Pons (tissue), 1 donor: ENCODE measurements around the gene PRRG4.
A peak's percentile ranks its signal among the peaks of the same experiment; 100 is the strongest.
"Not testable (repeated sequence)": the region's sequence is repeated elsewhere in the genome, so short reads cannot be mapped to it uniquely, and the experiment has no call there.

Source experiments
- DNase-seq: peaks from one replicate; pipeline ENCODE4 v3.0.0-alpha.2; 2016; ENCODE audit warnings: low spot score

Gene PRRG4

DNA sequence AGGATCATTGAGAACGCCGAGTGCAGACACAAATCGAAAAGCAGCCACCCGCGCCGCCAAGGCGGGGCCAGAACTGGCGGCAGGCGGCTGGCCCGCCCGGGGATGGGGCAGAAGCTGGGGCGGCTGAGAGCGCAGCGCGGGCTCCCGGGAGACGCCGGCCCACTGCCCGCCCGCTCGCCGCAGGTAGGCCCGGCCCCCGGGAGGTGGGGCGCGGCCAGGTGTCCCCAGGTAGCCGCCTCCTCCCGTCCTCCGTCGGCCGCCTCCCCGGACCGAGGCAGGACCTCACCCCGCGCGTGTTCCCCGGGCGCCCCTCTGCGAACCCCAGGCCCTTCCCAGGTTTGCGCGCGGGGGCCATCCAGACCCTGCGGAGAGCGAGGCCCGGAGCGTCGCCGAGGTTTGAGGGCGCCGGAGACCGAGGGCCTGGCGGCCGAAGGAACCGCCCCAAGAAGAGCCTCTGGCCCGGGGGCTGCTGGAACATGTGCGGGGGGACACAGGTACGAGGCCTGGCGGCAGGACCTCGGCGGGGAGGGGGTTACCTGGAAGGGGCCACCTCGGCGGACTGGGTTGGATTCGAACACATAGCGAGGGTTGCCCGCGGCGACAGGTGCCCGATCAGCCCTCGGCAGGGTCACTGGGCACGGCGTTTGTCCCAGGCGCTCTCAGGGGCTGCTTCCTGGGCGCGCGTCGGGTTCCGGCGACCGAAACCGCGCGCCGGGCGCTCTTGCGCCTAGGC, at the start of gene PRRG4:
PRRG4 (plus strand) TSS at position 248 of the 733 bp plus-strand sequence. CDS start 603 bp downstream, outside the sequence.
- DNase-seq, result no peak

DNA sequence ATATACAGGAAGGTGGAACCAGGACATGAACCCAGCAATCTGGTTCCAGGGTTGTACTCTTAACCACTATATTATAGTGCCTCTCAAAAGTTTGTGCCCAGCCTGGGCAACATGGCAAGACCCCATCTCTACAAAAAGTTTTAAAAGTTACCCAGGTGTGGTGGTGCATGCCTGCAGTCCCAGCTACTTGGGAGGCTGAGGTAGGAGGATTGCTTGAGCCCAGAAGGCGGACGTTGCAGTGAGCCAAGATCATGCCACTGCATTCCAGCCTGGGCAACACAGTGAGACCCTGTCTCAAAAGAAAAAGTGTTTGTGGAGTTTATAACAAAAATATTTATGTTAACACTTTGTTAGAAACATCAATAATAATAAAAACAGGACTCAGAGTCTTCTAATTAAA, 48.9 kb upstream of the PRRG4 start:
- DNase-seq, result not testable (repeated sequence)

DNA sequence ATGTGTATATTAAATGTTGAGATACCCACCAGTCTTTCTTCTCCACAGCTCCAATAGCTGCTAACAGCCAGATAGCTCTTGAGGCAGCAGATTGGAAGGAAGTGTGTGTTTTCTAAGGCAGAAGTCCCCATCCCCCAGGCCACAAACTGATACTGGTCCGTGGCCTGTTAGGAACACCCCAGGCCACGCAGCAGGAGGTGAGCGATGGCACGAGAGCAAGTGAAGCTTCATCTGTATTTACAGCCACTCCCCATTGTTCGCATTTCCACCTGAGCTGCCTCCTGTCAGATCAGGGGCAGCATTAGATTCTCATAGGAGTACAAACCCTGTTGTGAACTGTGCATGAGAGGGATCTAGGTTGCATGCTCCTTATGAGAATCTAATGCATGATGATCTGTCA, 48.0 kb upstream of the PRRG4 start:
- DNase-seq, result no peak

DNA sequence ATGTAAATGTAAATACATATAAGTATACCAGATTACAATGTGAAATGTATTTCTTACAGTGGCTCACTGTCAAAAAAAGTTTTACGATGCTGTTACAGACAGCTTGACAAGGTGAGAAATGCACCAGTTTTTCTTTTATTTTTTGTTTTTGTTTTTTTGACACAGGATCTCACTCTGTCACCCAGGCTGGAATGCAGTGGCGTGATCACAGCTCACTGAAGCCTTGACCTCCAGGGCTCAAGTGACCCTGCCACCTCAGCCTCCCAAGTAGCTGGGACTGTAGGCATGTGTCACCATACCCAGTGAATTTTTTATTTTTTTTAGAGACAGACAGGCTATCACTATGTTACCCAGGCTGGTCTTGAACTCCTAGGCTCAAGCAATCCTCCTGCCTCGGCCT, 44.5 kb upstream of the PRRG4 start:
- no peak for DNase-seq

DNA sequence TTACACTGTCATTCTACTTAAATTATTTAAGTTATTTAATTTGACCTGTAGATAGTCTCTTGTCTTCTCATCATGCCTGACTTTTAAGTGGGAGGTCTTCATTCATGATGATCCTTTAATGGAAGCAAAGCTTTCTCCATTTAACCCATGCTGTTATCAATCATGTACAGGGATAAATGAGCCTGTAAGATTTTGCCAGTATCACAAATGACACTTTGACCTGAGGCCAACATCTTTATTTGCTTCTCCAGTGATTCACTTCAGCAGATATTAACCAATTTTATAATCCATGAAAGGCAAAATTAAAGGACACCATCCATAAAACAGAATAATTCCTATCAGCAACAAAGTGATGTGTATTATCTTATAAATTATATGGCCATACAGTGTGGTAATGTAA, 42.9 kb upstream of the PRRG4 start:
- no peak for DNase-seq

DNA sequence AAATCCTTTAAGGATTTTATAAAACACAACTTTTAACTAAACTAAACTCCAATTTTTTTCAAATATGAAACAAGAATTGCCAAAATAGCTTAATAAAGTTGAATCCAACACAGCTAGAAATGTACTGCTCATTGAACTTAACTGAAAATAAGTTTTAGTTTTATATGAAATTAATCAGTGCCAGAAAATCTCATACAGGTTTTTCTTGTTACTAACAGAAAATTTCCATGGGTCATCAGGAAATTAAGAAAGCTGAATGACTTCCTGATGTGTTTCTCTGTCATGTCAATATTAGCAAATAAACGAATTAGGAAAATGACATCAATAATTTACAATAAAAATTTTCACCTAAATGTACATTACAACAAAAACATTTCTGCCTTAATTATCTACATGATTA, 38.8 kb upstream of the PRRG4 start:
- DNase-seq, result no peak

DNA sequence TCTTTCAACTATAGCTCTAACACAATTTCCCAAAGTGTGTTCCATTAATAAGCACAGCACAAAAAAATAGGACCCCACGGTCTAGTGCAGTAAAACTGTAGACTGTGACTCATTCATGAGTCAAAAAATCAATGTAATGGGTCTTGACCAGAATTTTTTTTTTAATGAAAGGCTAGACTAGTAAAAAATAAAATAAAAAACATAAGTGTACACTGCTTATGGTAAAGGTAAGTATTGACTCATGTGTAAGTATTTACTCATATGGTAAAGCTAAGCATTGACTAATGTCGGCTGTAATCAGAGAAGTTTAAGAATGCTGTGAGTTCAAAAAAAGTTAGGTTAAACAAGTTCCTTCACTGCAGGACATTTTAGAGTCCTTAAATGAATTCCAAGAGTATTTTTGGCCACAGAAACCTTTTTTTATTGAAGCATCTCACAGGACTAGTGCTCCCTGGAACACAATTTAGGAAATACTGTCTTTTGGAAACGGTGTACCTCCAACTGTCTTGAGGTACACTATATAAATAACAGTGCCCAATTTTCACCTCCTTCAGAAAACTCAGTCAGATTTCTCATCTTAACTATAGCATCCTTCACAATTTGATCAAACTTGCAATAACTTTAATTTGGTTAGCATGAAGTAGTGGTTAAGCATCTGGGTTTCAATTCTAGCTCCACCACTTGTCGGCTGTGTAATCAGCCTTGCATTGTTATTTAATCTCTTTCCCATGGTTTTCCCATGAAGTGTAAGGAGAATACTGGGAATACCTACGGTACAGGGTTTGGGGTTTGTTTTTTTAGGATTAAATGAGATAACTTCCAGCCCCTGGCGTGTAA, 37.4 kb upstream of the PRRG4 start:
- DNase-seq, result no peak

DNA sequence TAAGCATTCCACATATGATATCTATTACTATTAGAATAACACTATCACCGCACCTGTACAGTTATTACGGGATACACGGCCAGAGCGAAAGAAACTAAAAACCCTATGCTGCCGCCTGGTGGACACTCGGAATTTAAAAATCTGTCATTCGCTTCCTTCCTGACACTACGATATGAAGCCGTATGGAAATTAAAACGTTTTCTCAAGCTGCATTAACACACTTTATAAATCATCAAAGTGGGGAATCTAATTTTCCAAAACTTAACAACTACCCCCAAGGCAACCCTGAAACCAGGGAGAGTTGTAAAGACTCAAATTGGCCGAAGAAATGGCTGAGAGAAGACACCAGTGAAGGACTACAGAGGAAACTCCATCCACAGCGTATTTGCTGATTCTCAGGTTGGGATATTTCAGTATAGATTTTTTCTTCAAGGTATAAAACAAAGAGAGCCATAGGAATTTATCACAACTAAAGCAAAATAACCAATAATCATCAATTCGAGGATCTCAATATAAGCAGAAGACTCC, 36.7 kb upstream of the PRRG4 start:
- peak; percentile 39 for DNase-seq

DNA sequence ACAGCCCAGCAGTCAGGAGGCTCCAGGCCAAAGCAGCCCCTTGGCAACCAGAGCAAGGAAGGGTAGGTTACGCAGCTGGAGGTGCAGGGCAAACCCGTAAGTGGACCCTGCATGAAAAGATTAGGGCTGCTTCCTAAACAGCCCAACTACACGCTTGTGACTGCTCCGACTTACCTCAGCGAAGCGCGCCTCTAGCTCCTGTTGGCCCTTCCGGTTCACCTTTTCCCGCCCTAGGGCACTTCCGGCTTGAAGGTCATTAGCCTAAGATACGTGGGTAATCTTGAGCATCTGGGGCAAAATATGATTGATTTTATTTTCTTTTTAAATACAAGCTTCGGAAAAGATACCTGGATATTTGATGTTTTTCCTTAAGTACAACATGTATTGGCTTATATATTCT, 35.3 kb upstream of the PRRG4 start, which contains the start of gene CCDC73:
CCDC73 (minus strand) TSS at position 224 of the 400 bp plus-strand sequence. CDS start 34,419 bp downstream, outside the sequence.
- no peak for DNase-seq

DNA sequence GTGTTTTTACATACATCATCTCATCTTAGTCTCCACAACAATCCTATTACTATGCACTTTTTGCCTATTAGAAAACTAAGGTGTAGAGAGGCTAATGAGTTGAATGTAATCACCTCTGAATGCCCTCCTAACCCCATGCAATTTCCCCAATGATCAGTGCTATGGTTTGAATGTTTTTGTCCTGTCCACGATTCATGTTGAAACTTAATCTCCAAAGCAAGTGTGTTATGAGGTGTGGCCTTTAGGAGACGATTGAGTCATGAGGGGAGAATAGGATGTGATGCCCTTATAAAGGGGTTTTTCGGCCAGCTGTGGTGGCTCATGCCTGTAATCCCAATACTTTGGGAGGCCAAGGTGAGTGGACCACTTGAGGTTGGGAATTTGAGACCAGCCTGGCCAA, 33.3 kb upstream of the PRRG4 start:
- DNase-seq, result no peak

DNA sequence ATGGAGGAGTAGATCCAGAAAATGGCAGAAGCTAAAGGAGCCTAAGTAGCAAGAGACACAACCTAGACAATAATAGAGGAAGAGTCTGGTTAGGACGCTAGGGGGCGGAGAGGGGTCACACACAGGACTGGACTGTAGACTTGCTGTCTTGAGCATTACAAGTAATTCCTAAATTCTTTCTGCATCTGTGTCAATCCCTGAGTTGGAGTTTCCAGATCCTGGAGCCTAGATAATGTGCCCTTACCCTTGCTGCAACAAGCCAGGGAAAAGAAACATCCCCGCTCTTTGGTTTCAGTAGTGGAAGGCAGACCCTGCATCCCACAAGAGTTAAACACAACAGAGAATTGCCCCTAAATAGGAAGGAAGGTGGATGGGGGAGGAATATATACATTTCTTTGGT, 20.4 kb upstream of the PRRG4 start:
- peak; percentile 81 for DNase-seq

DNA sequence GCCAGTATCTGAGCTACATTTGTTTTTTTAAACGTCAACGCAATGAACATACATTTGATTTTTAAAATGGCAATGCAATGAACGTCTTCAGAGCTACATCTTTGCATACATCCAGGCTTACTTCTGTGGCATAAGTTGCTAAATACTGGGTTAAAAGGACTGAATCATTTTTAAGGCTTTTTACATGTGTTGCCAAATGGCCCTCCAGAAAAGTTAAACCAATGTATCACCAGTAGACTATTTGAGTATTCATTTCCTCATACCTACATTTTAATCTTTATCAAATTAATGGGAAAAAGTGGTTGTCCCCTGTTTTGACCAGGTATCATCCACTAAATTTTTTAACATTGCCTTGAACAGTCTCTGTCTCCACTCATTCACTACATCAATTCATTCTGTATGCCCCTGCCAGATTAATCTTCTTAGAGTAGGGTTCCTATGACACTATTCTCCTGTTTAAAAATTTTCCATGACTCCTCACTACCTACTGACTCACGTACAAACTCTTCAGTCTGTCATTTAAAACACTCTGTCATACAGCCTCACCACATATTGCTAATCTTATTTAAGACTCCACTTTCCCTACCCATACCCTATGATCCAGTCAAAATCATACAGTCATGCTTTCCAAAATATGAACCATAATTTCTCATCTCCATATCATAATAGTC, 12.4 kb upstream of the PRRG4 start:
- DNase-seq, result no peak

DNA sequence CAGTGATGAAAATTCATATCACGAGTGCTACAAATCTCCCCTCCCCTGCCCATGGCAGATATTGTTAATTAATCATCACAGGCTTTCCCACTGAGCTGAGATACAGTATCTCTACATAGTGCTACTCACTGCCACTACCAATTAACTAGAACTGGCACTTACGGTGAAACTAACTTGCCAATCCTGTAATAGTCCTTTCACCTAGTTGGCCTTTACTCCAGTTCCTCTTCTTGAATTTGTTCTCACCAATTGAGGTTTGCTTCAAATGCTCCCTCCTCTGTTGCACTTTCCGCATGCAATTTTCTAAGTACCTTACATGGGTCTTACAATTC, 11.9 kb upstream of the PRRG4 start:
- no peak for DNase-seq

DNA sequence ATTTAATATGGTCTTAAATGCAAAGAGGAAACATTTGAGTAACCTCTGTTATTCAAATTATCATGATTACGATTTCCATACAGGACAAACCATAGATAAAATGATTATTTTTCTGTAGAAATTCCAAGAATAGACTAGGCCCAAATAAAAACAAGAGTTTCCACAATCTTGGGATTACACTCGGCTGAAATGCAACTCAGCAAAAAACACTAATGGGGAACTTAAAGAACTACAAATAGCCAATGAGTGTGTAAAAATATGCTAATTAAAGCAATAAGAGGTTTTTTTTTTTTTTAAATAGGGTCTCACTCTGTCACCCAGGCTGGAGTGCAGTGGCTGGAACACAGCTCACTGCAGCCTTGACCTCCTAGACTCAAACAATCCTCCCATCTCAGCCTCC, 10.5 kb upstream of the PRRG4 start:
- DNase-seq, result no peak

DNA sequence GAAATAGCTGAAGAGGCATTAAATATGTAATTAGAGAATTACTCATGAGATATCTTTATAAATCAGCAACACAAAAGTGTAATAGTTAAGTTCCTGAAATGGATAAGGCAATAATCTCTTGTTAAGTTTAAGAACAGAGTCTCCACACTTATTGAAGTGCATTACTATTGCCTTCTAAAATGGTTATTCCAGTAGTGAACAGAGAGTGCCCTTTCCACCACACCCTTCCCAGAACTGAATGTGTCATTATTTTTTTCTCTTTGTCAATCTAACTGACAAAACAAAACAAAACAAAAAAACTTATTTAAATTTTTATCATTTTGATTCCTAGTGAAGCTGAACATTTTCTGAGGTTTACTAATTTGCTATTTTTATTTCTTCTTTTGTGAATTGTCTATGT, 9.2 kb upstream of the PRRG4 start:
- no peak for DNase-seq

DNA sequence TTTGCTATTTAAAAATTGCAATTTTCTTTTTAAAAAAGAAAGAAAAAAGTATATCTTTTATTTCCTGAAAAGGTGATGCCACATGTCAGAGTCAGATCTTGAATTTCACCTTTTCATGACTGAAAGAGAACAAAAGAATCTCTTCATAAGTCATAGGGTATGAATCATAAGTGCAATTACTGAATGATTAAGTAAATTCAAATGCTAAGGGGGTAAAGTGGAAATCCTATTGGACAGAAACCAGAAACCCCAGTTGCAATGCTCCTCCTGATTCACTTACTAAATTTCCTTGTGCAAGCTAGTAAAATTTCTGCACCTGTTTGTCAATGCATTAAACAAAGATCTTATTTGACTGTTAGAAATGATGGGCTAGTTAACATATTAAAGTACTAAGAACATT, 8.2 kb upstream of the PRRG4 start:
- no peak for DNase-seq

DNA sequence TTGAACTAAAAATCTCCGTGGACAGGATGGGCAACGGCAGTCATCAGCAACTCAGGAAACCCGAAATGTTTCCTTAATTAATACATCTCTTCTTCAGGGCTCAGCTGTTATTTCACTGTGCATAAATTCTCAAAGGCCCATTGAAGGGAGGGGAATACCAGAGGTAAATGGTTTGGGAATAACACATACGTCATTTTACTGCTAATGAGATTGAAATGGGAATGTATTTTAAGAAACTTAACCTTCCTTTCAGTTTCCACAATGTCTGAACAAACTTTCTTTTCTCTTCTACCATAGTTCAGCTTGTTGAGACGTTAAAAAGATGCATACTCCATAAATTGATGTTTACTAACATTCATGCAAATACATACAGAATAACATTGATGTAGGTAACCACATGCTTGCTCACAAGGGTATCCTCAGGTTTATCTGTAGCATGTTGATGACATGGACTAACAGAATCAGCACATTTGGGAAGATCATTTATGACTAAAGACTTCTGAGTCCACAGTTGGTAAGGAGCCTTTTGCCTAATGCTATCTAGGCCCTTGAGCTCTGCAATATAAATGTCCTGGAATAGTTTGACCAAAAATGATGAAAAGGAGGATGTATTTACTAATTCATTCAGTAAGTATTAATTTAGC, 7.7 kb upstream of the PRRG4 start:
- DNase-seq, result no peak

DNA sequence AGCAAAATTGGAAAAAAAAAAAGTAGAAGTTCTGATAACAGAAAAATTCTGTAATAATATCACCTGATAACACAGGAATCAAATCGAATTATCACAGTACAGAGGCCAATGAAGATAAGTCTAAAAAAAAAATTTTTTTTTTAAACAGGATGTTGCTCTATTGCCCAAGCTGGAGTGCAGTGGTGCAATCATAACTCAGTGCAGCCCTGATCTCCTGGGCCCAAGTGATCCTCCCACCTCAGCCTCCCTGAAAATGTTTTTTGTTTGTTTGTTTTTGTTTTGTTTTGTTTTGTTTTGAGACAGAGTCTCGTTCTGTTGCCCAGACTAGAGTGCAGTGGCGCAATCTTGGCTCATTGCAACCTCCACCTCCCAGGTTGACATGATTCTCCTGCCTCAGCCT, 6.1 kb upstream of the PRRG4 start:
- DNase-seq, result not testable (repeated sequence)

DNA sequence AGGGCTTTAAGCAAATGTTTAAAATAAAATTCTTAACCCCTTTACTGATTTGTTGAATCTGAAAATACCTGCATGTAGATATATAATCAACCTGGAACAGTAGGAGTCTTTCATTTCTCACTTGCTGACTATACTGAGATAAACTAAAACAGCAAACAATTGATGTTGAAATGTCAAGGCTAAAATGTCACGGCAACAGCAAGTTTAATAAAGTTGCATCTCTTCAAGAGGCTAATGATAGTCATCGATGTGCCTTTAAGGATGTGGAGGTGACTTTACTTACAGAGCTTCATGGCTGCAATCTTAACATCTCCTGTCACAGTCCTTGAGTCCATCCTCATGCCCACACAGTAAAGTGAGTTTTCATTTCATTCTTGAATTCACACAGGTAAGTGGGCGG, 3.6 kb upstream of the PRRG4 start:
- DNase-seq, result no peak

DNA sequence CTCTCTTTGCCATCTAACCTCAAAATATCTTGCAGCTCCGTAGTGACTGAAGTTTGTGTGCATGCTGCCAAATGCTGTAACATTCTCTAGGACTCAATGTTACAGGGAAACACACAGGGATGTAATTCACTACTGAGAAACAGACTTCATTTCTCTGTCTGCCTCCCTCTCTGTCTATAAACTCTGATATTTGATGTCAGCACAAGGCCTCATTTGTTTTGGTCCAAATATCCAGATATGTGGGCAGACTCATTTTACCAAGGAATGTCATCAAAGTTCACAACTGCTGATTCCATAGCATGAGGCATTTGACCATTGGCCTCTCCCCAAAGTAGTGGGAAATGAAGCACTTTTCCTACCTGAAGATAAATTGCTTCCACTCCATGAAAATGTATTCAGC, 2.5 kb upstream of the PRRG4 start:
- no peak for DNase-seq

DNA sequence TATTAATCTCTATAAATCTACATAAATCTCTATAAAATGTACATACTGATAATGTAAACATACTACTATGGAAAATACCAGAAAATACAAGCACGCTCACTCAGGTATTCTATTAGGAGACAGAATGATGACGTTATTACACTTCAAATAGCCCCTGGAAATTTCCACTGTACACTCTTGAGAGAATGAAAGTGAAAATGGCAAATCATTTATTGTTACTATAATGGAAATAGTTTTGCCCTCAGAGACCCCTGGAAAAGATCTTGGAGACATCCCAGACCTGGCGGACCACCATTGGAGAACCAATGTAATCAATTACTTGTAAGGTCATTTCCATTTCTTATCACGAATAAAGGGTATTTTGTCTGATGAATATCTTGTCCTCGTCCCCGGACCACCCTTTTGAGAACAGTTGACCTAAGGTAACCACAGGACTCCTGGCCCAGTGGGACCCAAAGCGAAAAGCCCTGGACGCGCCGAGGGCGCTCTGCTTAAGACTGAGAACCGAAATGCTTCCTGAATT, 509 bp upstream of the PRRG4 start:
- DNase-seq, result peak; percentile 18

DNA sequence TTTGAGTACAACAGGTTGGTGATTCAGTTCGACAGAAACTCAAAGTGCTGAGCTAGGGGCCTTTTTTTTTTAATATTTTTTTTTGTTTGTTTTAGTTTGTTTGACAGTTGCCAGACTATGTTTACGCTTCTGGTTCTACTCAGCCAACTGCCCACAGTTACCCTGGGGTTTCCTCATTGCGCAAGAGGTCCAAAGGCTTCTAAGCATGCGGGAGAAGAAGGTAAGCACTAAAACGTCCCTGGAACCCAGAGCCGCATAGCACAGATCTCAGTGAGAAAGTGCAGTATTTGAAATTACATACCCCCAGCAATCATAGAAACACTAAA, 649 bp downstream of the PRRG4 start:
- no peak for DNase-seq
